Purkinje cell (primary cell): Measurements from ENCODE around the gene CDH9. TPM values are rescaled to one million over a fixed set of nuclear protein-coding genes. Genes with fewer than 3 reads are reported as not detected.

ENCODE experiments used
- polyA plus RNA-seq: library from polyadenylated mRNA; unstranded; fragments of >200 nt; fragmentation: Nextera tagmentation; gene quantifications from 2 replicates; pipeline ENCODE4 v1.2.1, GENCODE V29; 2014

Gene CDH9
- polyA plus RNA-seq, result 13.0 TPM in 1 of 2 replicates, not detected in the other

GRCh38 chr5:27038476-27038875 lies at the start of gene CDH9:
TSS of gene CDH9 (minus strand) at chr5:27038586. CDS start at chr5:26988333, 50,253 bp downstream.

